Suprapubic skin (tissue), 4 donors: Measurements from ENCODE around the gene ZFYVE28.

Experiments used
- EP300 ChIP-seq: sonication (generic); formaldehyde crosslinking; IDR thresholded peaks from one replicate; pipeline ENCODE4 v1.6.1; 2017; ENCODE audit warnings: antibody characterized with exemption
- POLR2A ChIP-seq, 2 donors: fragments of 450-650 bp; IDR thresholded peaks; one replicate each; pipeline ENCODE4 v1.6.1; 2017; ENCODE audit warnings: antibody characterized with exemption in 2 of 2, mild to moderate bottlenecking in 2 of 2, moderate library complexity in 2 of 2
- POLR2AphosphoS5 ChIP-seq, 3 donors: sonication (generic); formaldehyde crosslinking; IDR thresholded peaks; one replicate each; pipeline ENCODE4 v1.6.1; 2017; ENCODE audit warnings: antibody characterized with exemption in 3 of 3
- TF ChIP-seq, protein P1 (sequence below), 2 donors: fragments of 200-600 bp in 1 of 2; fragments of 450-650 bp in 1 of 2; sonication (generic) in 1 of 2; IDR thresholded peaks; one replicate each; pipeline ENCODE4 v1.5.1; 2016 to 2019; ENCODE audit warnings: antibody characterized with exemption in 2 of 2, mild to moderate bottlenecking in 1 of 2, moderate library complexity in 1 of 2

DNA sequence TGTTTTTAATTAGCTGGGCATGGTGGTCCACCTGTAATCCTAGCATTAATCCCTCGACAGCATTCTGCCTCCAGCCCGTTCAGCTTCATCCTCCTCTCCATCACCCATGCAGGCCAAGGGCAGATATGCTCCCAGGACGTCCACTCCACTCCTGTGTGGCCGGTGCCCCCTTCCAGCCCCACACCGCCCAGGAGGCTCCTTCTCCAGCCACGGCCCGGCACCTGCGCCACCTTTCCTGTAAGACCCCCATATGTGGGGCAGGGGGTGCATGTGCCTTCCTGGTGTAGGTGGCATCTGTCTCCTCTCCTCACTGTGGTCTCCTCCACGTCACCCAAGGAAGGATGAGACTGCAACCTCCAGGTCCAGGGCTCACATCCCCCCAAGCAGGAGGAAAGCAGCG is 99.6 kb downstream of the ZFYVE28 start:
- TF ChIP-seq, protein P1, sequence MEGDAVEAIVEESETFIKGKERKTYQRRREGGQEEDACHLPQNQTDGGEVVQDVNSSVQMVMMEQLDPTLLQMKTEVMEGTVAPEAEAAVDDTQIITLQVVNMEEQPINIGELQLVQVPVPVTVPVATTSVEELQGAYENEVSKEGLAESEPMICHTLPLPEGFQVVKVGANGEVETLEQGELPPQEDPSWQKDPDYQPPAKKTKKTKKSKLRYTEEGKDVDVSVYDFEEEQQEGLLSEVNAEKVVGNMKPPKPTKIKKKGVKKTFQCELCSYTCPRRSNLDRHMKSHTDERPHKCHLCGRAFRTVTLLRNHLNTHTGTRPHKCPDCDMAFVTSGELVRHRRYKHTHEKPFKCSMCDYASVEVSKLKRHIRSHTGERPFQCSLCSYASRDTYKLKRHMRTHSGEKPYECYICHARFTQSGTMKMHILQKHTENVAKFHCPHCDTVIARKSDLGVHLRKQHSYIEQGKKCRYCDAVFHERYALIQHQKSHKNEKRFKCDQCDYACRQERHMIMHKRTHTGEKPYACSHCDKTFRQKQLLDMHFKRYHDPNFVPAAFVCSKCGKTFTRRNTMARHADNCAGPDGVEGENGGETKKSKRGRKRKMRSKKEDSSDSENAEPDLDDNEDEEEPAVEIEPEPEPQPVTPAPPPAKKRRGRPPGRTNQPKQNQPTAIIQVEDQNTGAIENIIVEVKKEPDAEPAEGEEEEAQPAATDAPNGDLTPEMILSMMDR (IDR thresholded peaks at IDR 0.05), result no peak
- TF ChIP-seq POLR2A (IDR thresholded peaks at IDR 0.05) (no peak), EP300 (no peak), POLR2AphosphoS5 (IDR thresholded peaks at IDR 0.05) (no peak)
